T-helper 22 cell (primary cell): ENCODE data around the gene C1GALT1C1.
"Not testable (repeated sequence)": the region's sequence is repeated elsewhere in the genome, so short reads cannot be mapped to it uniquely, and the experiment has no call there.

Experiments
- DNase-seq: peaks from one replicate; pipeline ENCODE4 v3.0.0-alpha.2; 2020; ENCODE audit warnings: low read depth

The C1GALT1C1 gene

DNA sequence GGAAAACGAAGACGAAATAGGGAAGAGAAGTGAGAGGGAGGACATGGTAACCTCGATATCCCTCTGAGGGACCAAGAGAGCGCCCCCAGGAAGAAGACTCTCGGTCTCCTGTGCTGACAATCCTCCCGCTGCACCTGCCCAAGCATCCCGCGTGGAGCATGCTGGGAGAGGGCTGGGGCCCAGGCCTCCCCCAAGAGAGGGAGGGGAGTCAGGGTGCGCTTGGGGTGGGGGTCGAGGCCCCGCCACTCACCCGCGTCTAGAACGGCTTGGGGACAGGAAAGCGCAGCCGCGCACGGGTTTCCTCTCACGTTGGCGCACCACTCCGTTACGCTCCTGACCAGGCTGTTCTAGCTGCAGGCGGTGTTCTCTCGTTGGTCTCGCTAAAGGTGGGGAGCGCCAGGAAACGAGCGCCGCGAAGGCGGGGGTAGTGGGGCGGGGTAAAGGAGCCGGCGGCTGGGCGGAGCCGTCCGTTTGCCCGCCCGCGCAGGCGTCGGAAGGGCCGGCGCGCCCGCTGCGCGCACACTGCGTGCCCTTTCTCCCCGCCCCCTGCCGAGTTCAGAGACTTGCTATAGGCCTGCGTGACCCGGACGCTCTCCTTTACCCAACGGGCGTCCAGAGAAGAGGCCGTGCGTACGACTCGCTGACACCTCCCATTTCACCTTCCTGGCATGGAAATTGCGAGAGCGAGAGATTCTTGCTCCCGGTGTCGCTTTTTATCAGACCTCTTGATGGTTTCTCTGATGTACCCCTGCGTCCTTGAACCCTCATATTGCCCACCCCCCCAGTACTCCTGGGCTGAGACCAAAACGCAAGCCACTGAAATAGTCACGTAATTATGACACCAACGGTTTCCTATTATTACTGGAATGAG is at the start of gene C1GALT1C1:
Gene C1GALT1C1 (minus strand): TSS at position 388 of the 871 bp plus-strand sequence. CDS start 2,888 bp downstream, outside the sequence.
- DNase-seq = peak; percentile 84

DNA sequence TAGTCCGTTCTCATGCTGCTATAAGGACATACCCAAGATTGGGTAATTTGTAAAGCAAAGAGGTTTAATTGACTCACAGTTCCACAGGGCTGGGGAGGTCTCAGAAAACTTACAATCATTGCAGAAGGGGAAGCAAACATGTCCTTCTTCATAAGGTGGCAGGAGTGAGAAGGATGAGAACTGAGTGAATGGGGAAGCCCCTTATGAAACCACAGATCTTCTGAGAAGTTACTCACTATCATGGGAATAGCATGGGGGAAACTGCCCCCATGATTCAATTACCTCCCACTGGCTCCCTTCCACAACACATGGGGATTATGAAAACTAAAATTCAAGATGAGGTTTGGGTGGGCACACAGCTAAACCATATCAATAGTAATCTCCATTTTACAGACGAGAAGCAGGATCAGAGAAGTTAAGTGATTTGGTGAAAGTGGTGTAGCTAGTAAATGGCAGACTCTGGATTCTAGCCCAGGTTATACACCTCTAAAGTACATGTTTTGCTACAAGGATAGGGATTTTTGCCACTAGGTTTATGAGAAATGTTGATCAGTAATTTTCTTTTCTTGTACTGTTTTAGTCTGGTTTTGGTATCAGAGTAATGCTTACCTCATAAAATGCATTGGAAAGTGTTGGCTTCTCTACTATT is 47.3 kb upstream of the C1GALT1C1 start:
- DNase-seq = no peak

DNA sequence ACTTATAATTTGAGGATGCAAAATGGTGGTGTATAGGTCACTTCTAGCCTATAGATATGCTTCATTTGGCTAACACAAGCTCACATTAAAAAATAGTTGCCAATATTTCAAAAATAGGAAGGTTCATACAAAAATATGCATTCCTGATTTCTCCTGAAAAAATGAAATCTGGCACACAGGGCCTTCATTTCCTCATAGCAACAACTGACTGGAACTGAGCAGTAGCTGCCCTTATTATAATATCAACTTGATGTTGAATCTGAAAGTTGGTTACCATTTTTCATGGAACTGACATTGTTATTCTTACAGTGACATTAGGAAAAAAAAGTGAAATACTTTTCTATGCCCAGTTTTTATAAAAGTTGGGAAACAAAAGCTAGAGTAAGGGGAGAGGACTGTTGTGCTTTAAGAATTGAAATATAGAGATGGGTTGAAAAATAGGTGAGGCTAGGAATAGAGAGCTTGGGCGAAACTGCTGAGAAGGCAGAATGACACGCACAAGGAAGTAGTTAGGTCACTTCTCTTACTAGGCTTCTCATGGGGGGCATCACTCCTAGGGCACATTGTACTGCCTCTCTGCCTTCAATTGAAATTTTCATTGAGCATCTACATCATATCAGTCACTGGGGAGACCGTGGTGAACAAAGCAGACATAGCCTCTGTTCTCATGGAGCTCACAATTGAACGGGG is 43.1 kb upstream of the C1GALT1C1 start:
- no peak for DNase-seq

DNA sequence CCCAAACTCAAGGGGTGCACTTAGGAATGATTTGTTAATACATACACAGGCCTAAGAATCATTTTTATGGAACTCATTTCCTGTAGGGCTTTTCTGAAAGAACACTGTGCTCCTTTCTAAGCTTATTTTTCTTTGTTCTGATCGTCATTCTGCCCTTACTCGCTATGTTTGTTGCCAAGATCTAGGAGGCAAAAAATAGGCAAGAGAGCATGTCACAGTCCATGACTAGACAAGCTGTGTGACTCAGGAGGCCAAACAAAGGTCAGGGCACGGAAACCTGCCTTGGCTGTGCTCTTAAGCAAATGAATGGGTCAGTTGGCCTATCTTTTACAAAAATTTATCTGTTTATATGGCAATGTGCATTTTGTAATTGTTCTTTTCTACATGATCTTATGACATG is 42.5 kb upstream of the C1GALT1C1 start:
- no peak for DNase-seq

GRCh38 chrX:120671963-120672362 is 42.1 kb upstream of the C1GALT1C1 start:
- DNase-seq = no peak

DNA sequence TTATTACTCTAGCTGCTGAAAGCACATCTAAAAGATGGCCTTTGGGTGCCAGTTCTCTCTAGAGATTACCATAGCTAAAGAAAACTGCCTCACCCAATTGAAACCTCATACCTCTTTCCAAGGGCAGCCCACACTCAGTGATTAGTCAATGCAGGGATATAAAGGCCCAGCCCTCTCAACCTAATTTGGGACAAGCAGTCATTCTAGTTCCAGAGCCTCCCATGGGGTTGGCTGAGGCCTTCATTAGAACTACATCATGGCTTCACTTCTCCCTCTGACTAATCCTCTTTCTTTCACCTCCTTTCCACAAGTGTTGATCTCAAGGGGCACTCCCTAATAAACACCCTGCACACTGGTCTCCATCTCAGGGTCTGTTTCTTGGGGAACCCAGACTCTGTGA is 38.5 kb upstream of the C1GALT1C1 start:
- no peak for DNase-seq

- DNase-seq = not testable (repeated sequence)
These were observed 34.7 kb upstream of the C1GALT1C1 start for GRCh38 chrX:120664535-120664934.

DNA sequence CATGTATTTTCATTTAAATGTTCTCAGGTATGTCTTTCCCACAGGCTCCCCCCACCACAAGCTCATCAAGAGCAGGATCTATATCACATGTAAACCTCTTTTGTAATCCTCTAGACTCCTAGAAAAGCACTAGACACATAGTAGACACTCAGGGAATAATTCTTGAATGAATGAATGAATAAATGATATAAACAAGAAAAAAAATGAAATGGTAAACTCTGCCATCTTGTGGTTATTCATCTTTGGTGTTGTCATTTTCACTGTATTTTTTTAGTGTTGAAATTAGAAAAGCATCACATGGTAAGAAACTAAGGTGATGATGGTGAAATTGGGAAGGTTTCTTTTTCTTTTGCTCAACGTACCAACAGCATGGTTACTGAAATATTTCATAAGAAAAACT is 34.2 kb upstream of the C1GALT1C1 start:
- DNase-seq = no peak

GRCh38 chrX:120662662-120663061 is 32.8 kb upstream of the C1GALT1C1 start:
- DNase-seq = no peak

GRCh38 chrX:120660637-120661036 is 30.8 kb upstream of the C1GALT1C1 start:
- DNase-seq = no peak

DNA sequence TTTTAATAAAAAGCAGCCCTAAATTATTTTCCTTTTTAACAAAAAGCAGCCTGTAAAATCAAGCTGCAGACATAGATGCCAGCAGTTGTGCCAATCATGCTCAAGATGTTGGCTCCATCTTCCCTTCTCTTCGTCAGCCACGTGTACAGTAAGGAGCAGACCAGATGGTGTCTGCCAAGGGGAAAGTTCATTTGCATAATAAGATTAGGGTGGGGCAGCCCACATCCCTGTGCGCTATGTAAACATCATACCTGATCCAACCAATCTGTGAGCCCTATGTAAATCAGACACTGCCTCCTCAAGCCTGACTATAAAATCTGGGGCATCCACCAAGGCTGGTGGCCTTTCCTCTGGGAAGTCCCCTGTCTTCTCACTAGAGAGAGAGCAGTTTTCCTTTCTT is 23.1 kb upstream of the C1GALT1C1 start:
- no peak for DNase-seq

DNA sequence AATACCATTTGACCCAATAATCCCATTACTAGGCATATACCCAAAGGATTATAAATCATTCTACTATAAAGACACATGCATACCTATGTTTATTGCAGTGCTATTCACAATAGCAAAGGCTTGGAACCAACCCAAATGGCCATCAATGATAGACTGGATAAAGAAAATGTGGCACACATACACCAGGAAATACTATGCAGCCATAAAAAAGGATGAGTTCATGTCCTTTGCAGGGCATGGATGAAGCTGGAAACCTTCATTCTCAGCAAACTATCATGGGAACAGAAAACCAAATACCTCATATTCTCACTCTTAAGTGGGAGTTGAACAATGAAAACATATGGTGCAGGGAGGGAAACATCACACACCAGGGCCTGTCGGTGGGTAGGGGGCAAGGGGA is 22.4 kb upstream of the C1GALT1C1 start:
- DNase-seq = not testable (repeated sequence)

GRCh38 chrX:120647127-120647526 is 17.3 kb upstream of the C1GALT1C1 start:
- DNase-seq = no peak

GRCh38 chrX:120642871-120643270 is 13.0 kb upstream of the C1GALT1C1 start:
- no peak for DNase-seq

DNA sequence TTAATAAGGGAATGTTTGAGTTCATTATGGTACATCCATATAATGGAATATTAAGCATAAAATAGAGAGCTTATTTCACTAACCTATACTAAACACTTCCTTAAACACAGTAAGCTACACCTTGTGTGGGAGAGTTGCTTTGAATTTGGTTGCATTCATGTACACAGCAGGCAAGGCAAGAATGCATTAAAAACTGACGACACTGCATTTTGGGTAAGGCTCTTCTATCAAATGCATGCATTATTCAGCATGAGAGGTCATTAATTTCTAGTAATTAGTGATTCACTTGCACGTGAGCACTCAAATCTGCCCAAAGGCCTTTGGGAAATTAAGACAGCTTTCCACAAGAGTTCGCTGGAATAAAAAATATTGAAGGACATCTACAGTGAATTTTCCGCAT is 8.8 kb upstream of the C1GALT1C1 start:
- DNase-seq = no peak

GRCh38 chrX:120625371-120625770 is 4.5 kb downstream of the C1GALT1C1 start:
- DNase-seq = no peak

GRCh38 chrX:120617996-120618630 is 11.7 kb downstream of the C1GALT1C1 start:
- no peak for DNase-seq

- DNase-seq = no peak
These were observed 15.0 kb downstream of the C1GALT1C1 start for GRCh38 chrX:120614816-120615215.

DNA sequence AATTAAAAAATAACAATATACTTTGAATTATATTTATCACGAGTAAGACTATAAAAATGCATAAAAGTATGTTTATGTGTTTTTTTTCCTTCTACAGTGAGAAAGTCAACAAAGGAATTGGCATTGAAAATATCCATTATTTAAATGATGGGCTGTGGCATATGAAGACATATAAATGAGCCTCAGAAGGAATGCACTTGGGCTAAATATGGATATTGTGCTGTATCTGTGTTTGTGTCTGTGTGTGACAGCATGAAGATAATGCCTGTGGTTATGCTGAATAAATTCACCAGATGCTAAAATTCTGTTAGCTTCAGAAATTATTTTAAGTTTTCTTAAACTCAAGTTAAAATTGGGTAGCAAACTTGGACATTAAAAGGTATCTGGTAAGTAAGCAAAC is 17.8 kb downstream of the C1GALT1C1 start:
- no peak for DNase-seq

- peak; percentile 17 for DNase-seq
These were observed 25.5 kb downstream of the C1GALT1C1 start for GRCh38 chrX:120604361-120604782.

GRCh38 chrX:120603707-120604360 is 26.0 kb downstream of the C1GALT1C1 start, which contains the start of gene MCTS1:
TSS of gene MCTS1 (plus strand) at chrX:120604101. CDS start at chrX:120604237, 136 bp downstream.
- DNase-seq = peak; percentile 74

DNA sequence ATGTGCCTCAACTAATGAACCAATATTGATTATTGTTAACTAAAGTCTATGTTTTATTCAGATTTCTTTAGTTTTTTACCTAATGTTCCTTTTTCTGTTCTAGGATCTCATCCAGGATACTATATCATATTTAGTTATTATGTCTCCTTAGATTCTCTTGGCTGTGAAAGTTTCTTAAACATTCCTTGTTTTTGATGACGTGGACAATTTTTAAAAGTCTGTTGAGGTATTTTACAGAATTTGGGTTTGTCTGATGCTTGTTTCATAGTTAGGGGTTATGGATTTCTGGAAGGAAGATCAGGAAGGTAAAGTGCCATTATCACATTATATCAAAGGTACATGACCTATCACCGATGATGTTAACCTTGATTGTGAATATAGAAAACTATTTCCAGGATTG is 44.2 kb downstream of the C1GALT1C1 start:
- no peak for DNase-seq
